HG02938 (cell line): ENCODE measurements around the gene TMEM134.
"Not testable (repeated sequence)": the region's sequence is repeated elsewhere in the genome, so short reads cannot be mapped to it uniquely, and the experiment has no call there.

Experiments used
- ATAC-seq: cut with Tn5 transposase; IDR thresholded peaks from one replicate; pipeline ENCODE4 v1.9.1; 2021; ENCODE audit warnings: mild to moderate bottlenecking, moderate library complexity; ENCODE audit not compliant: unreplicated experiment

The TMEM134 gene

DNA sequence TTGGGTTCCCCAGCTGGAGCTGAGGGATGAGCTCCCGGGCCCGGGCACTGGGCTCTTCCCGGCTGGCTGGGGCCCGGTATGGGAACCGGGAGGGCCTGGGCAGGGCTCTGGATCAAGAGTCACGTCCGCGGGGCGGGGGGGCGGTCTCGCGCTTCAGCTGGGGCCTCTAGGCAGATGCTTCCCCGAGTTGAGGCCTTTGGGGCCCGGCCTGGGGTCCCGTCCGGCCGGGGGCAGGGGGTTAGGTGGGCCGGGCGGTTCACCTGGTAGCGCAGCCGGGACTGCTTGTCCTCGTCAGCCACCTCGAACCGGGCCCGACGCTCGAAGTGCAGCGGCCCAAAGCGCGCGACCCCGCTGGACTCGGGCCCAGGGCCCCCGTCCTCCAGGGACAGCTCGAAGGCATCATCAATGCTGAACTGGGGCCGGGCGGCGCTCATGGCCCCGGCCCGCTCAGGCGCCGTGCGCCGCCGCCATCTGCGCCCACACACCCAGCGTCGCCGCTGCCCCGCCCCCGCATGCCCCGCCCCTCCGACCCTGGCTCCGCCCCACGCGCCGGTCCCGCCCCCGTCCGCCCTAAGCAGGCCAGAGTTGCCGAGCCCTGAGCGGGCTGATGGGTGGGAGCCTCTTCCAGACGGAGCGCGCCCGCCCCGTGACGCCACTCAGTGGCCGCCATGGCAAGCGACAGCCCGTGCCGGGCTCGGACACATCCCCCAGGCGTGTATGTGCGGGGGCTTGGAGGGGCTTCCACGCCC, at the start of gene TMEM134:
Gene TMEM134, minus strand, starts transcription at position 493 of the 749 bp plus-strand sequence. Its CDS starts 59 bp downstream, at position 434.
- no peak for ATAC-seq

DNA sequence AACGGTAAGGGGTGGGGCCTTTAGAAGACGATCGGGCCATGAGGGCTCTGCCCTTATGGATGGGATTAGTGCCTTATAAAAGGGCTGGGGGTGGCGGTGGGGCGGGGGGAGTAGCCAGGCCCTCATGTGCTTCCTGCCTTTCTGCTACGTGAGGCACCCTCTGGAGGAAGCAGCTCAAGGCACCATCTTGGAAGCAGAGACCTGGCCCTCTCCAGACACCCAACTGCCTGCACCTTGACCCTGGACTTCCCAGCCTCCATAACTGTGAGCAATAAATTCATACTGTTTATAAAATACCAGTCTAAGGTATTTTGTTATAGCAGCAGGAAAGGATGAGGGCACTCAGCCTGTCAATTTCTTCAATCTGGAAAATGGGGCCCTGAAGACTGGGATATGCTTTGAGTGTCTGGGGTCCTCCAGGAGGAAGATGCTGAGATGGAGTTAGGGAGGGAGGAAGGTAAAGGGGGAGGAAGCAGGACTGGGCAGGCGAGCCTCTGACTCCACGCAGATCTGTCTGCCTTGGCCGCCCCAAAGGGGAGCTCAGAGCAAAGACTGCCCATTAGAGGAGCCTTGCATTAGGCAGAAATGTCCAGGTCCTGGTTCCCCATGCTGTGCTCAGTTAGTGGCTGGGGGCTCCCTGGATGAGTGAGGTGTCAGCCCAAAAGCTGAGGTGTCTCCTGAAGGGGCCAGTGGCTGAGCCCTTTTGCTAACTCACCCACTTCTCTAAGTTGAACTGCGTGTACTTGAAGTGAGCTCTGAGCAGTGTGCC, 48.9 kb upstream of the TMEM134 start:
- ATAC-seq, result no peak

DNA sequence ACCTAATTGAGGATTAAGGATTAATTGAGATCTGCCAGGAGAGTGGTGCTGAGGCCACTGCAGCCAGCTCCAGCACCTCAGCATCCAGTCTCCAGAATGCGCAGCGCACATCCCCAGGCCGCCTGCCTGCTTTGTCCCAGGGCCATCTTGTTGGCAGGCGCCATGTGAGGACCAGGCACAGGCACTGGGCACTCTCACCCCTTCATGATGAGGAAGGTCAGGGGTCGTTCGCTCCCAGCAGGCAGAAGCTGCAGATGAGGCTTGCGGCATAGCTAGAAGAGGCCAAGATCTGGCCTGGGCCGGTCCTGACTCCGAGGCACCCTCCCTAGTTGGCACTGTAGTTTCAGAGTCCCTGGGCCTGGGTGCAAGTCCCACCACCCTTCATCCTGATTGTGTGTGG, 47.8 kb upstream of the TMEM134 start:
- no peak for ATAC-seq

GRCh38 chr11:67514116-67514515, 45.1 kb upstream of the TMEM134 start:
- ATAC-seq, result no peak

- not testable (repeated sequence) for ATAC-seq
Measured at GRCh38 chr11:67511558-67511957, 42.5 kb upstream of the TMEM134 start.

DNA sequence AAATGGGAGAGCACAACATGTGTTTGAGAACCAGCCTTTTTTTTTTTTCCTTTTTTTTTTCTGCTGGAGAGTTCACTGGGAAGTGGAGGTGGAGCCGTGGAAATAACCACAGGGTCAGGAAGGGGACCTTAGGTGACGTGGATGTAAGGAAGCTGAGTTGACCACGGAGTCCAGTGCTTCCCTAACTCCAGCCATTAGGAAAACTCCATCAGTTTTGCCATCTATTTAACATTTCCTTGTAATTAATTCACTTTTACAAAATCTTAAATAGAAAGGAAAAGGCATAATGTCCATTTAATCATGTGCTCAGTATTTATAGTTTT, 40.9 kb upstream of the TMEM134 start:
- ATAC-seq, result no peak

DNA sequence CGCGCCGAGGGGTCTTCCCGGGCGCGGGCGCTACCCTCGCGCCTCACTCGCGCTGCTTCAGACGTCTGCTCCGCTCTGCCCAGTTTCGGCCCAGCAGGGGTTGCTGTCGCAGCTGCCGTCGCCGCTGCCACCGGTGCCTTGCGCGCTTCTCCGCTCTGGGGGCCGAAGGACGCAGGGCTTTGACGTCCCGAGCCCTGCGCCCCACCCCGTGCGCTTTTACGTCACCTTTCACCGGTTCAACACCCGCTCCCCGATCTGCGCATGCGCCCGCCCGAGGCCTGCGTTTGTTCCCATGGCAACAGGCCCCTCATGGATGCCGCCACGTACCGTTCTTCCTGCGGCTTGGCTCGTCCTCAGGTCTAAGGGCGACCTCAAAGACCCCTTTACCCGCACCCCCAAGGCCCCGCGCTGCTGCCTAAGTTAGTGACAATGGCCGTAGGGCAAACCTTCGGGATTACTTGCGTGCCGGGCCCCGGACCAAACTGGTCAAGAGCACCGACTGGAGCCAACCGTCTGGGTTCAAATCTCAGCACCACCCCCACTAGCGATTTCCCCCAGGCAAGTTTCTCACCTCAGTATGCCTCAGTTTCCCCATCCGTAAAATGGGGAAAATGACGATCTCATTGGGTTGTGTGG, 39.6 kb upstream of the TMEM134 start:
- ATAC-seq, result peak; percentile 45

DNA sequence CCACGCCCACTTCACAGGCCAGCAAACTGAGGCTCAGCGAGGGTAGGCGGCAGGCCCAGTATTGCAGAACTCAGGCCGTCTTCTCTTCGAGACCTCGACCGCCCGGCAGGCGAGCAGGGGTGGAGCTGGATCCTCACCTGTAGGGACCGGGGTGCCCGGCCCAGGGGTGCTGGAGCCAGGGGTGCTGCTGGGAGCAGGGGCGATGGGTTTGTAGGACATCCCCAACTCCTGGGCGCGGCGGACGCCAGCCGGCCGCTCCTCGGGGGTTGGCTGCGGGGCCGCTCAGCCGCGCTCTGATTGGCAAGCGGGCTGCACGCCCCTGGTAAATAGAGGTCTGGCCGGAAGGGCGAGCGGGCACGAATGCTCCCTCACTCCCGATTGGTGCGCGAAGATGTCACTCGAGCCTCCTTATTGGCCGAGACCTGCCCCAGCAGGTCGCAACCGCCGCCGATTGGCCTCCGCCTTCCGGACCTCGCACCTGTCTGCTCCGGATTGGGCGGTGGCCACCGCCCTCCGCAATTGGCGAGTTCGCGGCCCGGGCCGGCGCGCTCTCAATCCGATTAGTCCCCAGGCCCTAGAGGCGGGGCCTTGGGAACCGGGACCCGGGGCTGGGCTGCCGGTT, 38.9 kb upstream of the TMEM134 start, which contains the start of gene CDK2AP2:
Gene CDK2AP2, minus strand, starts transcription at position 299 of the 622 bp plus-strand sequence. Its CDS starts 80 bp downstream, at position 219.
- ATAC-seq, result peak; percentile 74

- no peak for ATAC-seq
Measured at GRCh38 chr11:67507242-67507863, 38.3 kb upstream of the TMEM134 start.

GRCh38 chr11:67506426-67507051, 37.5 kb upstream of the TMEM134 start:
- no peak for ATAC-seq

DNA sequence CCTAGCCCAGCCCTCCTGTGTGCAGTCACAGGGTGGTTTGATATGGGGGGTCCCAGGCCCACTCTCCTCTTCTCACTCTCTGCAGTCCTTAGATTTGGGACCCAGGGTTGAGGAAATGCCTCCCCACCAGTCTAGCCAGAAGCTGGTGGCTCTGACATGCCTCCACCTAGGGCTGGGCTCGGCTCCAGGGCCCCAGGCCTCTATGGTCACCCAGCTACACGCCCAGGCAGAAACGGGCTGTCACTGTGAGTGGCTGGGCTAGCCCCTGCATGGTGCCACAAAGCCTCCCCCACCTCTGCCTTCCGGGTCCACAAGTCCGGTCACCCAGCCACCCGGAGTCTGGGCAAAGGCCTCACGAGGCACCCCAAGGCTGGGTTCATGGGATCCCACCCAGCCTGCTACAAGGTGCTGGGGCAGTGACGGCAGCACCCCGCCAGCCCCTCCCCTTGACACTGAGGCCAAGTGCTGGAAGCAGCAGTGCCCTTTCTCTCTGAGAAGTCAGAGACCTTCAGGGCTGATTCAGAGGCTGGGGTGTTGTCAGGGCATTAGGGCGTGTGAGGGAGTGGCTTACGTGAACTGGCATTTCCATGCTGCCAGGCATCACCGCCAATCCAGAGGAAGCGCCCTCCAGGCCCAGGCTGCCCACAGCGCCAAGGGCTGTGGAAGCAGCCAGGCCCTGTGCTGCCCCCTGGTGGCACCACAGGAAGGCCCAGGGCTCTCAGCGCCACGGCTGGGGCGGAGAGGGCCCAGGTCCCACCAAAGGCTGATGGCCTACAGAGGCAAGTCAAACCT, 36.8 kb upstream of the TMEM134 start:
- ATAC-seq, result no peak

DNA sequence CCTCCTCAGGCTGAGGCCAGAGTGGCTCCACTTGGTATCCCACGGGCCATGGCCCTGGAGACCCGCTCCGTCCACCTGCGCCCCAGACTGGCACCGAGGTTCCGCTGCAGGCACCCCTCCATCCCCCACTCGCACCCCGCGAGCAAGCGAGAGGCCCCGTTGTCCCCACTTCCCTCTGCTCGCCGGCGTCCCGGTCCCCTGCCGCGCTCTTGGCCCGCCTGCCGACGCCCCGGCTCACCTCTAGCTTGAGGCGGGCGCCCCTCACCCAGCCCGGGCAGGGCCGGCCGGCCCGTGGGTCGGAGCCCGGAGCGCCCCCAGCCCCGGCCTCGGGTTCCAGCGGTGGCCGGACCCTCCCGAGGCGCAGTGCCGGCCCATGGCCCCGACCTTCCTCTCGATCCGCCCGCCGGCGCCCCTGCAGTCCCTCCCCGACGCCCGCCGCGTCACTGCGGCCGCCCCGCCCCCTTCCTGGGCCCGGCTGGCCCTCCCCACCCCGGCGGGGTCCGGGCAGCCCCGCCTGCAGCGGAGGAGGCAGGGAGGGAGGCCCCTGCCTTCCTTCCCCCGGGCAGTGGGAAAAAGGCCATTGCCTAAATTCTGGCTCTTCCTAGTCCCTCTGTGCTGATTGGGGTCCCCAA, 36.0 kb upstream of the TMEM134 start, which contains the start of gene PITPNM1:
Gene PITPNM1, minus strand, starts transcription at position 414 of the 632 bp plus-strand sequence. CDS start 1,183 bp downstream, outside the sequence.
- ATAC-seq, result no peak

- no peak for ATAC-seq
Measured at GRCh38 chr11:67504005-67504949, 35.2 kb upstream of the TMEM134 start.

DNA sequence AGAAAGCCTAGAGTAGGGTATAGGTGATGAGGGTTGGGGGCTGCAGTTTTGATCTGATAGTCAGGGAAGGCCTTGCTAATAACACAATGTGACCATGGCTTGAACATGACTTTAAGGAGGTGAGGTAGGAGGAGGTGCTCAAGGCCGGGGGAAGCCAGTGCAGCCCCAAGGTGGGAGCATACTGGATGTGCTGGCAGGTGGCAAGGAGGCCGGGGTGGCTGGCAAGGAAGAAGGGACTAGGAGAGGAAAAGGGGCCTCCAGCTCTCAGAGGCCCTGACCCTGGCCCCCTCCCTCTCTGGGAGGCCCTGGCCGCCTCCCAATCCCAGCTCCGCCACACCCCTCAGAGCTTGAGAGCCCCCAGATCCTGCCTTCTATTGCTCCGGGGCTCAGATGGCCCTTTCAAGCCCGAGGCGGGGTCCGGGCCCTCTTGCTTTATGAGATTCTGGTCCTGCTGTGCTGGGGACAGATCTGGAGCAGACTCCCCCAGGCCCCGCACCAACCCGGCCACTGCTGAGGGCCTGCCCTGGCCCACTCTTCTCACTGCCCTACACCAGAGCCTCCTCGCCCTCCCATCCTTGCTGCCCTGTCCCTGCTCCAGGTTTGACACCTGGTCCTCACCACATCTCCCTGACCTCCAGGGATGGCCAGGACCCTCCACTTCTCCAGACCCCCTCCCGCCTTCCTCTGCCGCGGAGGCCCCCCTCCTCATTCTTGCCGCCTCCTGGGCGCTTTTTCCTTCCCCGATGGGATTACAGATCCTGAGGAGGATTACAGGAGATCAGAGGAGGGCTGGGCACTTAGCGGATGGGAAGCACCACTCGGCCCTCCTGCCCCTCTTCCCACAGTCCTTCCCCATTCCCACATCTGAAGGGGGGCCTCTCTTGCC, 34.3 kb upstream of the TMEM134 start:
- ATAC-seq, result no peak

- no peak for ATAC-seq
Measured at GRCh38 chr11:67502328-67502979, 33.4 kb upstream of the TMEM134 start.

DNA sequence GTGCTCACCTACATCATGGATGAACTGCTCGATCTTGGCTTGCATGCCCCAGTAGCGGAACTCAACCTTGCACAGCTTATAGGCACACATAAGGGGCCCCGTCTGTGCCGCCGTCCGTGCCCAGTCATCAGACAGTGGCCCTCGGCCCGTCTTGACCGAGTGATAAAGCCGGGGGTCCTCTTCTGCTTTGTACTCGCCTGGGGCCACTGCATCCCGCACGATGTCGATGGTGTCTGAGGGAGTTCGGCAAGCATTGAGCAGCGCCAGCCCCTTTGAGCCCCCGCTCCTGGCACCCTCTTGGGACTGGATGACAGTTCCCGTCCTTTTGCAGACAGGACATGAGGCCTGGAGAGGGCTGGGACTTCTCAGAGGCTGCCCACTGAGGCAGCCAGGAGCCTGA, 32.8 kb upstream of the TMEM134 start:
- no peak for ATAC-seq
